Hepatic stellate cell (primary cell): ENCODE measurements around the gene BRD9.
"Not testable (repeated sequence)": the region's sequence is repeated elsewhere in the genome, so short reads cannot be mapped to it uniquely, and the experiment has no call there.

ENCODE experiments used
- DNase-seq: peaks from one replicate; pipeline ENCODE4 v3.0.0; 2011; ENCODE audit warnings: low spot score

Gene BRD9

DNA sequence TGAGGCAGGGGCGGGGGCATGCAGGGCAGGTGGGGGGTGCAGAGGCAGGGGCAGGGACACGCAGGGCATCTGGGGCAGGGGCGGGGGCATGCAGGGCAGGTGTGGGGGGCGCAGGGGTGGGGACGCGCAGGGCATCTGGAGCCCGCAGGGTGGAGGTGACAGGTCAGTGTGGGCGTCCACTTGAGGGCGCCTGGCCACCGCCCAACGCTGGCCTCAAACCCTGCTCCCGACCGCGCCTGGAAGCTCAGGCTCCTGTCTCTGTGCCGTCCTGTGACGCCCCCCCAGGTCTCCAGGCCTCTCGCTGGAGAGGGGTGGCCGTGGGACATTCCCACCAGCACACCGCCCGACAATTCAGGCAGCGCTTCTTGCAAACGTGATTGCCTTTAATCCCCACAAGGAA lies 48.7 kb downstream of the BRD9 start:
- not testable (repeated sequence) for DNase-seq

DNA sequence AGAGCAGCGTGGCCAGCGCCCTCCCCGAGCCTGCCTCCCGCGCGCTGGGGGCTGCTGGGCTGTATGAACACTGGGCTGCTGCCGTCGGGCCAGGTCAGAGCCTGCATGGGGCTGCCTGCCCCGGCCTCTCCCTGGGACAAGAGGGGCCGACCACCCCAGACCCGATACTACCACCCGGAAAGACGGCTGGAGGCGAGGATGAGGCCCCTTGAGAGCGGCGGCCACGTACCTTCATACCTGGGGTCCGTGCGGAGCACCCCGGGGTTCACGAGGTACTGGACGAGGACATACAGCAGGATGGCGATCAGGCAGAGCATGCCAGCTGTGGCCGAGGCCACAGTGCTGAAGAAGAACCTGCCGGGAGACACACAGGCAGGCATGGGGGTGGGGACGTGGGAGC lies 49.2 kb downstream of the BRD9 start:
- DNase-seq, result not testable (repeated sequence)

DNA sequence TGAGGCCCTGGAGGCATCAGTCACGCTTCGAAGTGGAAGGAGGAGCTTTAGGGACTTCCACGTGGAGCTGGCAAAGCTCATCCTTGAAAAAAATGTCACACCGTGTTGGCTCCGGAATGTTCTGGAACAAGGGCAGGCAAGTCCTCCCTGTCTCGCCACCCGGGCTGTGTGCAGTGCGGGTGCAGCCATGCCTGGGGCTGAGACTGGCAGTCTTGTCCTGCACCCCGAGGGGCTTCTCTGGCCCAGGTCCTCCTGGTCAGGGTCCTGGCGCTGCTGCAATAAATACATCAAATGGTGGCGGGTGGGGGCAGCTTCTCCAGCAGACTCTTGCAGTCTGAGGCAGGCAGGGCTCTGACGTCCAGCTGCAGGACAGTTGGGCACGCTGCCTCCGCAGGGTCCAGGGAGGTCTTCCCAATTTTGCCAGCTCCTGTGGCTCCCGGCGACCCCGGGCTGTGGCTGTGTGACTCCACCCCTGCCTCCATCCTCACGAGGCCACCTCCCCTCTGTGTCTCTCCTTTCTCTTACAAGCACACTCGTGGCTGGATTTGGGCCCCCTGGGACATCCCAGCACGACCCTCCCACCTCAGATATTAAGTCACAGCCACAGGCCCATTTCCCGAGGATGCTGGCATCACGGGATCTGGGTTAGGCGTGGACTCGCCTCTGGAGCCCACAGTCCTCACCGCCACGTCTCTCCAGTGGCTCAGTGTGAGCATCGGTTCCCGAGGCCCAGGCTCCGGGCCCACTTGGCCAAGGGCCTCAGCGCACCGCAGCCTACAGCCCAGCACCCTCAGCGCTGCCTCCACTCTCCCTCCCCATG lies 50.0 kb downstream of the BRD9 start:
- DNase-seq, result not testable (repeated sequence)

DNA sequence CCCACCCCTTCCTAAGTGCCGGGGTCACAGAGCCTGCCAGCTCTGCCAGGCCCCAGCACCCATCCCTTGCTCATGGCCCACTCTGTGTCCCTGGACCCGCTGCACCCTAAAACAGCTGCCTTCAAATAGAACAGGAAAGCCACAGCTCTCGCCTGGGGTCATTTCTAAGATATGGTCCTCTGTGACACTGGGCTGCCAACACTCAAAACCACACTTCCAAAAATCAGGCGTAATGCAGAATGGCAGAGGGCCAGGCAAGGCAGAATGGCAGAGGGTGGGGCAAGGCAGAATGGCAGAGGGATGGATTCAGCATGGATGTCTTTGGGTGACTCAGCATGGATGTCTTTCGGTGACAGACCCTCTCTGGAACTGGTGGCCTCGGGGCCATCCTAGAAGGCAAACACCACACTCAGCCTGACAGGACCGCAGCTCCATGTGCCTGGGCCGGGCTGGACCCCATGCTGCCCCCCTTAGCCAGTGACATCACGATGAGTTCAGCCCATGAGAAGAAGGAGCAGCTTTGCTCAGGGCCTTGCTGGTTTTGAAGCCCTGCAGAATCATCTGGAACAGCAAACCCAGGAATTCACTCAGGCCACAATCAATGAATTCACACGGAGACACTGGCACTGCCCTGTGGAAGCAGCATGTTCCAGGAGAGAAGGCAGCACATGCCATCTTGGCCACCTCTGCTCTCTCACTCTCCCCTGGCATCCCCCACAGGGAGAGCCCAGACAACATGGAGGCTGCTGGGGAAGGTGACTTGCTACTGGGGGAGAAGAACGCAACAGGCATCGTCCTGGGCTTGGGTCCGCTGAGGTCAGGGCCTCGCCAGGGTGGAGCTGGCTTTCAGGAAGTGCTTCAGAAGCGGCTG lies 50.8 kb downstream of the BRD9 start:
- DNase-seq, result not testable (repeated sequence)

DNA sequence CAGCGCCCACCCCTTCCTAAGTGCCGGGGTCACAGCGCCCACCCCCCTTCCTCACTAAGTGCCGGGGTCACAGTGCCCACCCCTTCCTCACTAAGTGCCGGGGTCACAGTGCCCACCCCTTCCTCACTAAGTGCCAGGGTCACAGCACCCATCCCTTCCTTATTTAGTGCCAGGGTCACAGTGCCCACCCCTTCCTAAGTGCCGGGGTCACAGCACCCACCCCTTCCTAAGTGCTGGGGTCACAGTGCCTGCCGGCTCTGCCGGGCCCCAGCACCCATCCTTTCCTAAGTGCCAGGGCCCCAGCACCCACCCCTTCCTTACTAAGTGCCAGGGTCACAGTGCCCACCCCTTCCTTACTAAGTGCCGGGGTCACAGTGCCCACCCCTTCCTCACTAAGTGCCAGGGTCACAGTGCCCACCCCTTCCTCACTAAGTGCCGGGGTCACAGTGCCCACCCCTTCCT lies 51.6 kb downstream of the BRD9 start:
- not testable (repeated sequence) for DNase-seq

DNA sequence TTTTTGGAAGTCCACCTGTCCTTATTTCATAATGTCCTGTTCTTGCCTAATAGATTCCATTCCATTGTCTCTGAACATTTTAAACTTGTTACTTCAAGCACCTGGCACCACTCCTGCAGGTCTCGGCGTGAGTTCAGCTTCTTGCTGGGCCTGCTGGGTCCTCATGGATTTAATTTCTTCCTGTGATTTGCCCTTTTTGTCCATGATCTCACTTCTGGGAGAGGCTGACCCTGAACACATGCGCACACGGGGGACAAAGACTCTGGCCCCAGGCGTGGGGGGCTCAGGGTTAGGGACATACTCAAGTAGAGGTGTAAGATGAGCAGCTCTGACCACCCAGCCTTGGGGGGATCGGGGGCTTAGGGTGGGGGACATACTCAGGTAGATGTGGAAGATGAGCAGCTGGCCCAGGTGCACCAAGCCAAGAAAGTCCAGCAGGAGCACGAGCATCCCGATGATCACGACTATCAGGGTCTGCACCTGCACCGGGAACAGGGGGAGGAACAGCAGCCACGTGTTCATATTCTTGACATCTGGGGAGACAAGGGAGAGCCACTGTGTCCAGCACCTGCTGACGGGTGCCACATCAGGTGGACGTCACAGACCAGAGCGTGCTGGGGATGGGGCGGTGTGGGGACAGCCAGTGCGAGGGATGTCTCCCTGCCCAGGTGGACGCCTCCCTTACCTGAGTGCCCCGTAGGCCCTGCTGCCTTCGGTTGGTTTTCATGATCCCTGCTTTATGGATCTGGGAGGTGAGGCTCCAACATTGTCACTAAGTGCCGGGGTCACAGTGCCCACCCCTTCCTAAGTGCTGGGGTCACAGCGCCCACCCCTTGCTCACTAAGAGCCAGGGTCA lies 52.3 kb downstream of the BRD9 start:
- DNase-seq, result not testable (repeated sequence)

DNA sequence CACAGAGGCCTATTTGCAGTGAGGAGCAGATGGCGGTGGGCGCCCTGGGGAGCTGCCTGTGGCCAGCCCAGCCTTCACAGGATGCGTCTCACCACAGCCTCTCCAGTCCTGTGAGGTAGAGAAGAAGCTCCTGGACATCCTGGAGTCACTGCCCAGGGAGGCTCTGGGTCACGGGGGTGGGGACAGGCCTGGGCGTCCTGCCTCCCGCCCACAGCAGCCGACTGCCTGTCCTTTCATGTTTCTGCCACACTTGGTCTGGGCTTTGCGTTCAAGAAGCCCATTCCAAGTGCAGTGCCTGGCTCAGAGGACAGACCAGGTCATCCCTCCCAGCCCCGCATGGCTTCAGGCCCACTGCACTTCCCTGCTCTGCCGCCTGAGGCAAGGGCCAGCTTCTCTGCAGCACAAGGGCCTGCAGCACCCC lies 54.2 kb downstream of the BRD9 start:
- DNase-seq, result not testable (repeated sequence)

DNA sequence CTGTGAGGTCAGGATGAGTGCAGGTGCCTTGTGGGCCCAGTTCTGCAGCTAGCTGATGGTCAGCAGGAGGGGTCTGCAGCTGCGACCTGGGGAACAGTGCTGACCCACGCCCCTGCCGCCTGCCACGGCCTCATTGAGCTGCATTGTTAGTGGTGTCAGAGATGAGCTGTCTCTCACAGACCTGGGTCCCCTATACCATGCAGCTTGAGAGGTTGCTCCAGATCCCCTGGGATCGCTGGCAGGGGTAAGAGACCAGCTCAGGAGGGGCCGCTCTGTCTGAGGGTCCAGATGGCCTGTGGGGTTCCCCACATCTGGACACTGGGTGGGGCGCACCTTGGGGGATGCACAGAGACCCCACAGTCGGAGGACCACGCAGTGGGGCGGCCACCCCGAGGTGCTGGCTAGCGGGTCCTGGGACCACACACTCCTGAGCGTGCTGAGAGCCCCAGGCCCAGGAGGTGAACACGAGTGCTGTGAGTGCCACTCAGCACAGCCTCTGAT lies 54.9 kb downstream of the BRD9 start:
- not testable (repeated sequence) for DNase-seq

DNA sequence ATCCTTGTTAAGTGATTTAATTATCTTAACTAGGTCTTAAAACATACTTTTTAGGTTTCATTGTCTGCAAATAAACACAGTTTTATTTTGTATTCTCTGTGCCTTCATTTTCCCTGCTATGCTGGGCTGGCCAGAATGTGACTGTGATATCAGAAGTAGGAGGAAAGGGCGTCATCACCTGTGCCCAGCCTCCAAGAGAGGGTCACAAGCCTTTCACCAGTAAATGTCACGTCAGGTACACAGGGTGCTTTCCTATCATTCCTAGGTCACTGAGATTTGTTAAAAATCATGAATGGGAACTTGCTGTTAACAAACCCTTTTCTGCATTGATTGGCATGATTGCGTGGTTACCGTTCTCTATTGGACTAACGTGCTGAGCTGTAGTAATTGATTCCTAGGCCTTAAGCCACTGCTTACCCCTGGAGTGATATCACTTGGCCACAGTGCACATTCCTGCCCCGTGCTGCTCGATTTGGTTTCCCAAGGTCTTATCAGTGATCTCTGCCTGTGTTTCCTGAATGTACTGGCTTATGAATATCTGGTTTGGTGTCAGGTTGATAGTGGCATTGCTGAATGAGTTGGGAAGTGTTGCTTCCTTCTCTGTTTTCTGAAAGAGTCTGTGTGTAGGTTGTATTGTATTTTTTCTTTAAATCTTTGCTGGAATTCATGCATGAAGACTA lies 56.5 kb downstream of the BRD9 start:
- DNase-seq, result not testable (repeated sequence)

DNA sequence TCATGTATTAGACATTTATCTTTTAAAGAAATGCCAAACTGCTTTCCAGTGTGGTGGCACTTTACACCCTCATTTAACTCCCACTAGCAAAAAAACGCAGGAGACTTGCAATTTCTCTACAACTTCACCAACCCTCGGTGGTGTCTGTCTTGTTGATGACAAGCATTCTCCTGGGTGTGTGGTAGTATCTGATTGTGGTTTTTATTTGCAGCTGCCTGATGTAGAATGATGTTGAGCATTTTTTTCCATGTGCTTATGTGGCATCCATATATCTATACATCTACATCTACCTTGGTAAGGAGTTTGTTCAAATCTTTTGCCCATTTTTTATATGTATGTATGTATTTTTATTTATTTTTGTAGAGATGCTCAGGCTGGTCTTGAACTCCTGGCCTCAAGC lies 58.6 kb downstream of the BRD9 start:
- not testable (repeated sequence) for DNase-seq

DNA sequence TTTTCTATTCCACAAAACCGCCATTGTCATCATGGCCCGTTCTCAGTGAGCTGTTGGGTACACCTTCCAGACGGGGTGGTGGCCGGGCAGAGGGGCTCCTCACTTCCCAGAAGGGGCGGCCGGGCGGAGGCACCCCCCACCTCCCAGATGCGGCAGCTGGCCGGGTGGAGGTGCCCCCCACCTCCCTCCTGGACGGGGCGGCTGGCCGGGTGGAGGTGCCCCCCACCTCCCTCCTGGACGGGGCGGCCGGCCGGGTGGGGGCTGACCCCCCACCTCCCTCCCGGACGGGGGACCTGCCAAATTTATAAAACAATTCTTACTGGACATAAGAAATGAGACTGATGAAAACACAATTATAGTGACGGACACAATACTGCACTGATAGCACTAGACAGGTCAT lies 64.4 kb downstream of the BRD9 start:
- DNase-seq, result not testable (repeated sequence)

DNA sequence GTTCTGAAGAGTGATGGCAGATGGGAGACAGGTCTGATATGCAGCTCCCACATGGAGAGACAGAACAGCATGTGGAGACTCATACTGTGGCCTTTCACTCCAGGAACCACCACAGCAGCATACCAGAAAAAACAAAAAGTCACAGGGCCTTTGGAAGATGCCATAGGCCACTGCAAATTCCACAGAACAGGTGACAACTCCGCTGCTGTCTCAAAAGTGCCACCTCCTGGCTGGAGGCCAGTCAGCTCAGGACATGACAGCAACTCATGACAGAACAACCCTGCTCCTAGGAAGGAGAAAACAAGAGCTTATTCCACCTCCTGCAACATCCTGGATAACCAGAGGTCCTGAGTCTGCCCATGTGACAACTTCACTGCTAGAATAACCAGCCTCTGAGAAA lies 67.1 kb downstream of the BRD9 start:
- DNase-seq, result not testable (repeated sequence)

DNA sequence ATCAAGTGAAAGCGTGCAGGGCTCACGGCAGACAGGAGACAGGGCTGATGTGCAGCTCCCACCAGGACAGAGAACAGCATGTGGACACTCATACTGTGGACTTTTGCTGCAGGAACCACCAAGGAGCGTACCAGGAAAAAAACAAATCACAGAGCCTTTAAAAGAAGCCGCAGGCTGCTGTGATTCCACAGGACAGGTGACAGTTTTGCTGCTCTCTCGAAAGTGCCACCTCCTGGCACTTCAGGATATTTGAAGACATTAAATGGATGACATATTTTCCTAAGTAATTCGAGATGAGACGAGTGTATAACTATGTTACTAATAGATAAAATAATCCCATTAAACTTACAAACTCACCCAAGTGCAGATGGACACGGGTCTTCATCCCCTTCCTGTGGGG lies 71.1 kb downstream of the BRD9 start:
- DNase-seq, result no peak

DNA sequence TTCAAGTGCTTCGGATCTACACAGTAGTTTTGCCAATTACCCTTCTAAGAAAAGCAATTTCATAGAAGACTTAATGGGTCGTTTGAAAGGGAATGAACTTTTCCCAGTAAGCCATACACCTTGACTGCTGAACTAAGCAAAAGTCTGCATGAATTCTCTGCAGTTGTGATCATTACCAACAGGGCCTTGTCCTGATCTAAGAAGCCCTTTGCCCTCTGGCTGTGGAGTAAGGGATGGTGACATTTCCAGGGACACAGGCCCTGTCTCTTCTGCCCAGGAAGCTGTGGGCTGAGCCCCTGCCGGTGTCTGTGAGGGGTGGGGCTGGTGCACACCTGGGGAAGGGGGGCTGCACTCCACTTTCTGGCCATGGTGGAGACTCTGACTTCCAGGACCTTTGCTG lies 72.4 kb downstream of the BRD9 start:
- DNase-seq, result no peak

DNA sequence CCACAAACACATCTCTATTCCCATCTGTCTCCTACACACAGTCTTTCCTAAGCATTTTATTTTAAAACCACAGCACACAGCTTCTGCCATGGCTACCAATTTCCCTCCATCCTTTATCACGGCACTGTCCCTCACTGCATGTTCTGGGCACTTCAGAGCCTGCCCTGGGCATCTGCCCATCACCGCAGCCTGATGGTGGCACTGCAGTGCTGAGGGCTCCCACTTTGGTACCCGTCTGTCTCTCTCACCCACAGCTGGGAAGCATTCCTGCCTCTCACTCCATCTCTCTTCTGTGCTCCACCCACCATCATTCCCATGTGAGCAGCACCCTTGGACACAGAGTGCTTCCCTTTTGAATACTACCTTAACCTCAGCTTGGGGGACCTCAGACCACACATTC lies 73.5 kb downstream of the BRD9 start:
- DNase-seq, result no peak

DNA sequence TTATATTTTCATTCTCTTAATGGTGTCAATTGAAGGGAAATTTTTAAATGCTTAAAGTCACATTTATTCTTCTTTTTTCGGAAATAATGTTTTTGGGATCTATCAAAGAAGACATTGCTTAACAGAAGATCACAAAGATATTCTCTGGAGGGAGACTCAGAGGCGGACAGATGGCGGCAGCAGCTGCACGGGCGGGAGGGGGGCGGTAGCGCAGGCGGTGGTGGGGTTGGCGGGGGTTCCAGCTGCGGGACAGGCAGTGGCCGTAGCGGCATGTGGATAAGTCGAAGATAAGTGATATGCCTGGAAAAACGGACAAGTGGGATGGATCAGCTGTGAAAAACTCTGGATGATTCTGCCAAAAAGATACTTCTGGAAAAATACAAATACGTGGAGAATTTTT lies 76.4 kb downstream of the BRD9 start:
- no peak for DNase-seq

DNA sequence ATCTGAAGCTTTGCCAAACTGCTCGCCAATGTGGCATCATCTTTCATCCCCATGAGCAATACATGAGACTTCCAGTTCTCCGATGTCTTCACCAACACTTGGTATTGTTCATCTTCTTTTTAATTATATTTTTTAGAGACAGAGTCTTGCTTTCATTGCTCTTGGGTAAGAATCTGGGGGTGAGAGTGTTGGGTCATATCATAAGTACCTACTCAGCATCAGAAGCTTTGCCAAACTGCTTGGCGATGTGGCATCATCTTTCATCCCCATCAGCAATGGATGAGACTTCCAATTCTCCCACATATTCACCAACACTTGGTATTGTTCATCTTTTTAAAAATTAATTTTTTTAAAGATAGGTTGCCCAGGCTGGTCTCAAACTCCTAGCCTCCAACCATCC lies 77.2 kb downstream of the BRD9 start:
- DNase-seq, result no peak
